Nephron (organoid): ENCODE measurements around the gene CFAP92.

ENCODE experiments used
- H3K27ac Mint-ChIP-seq, 3 experiments: 2 replicates each; pipeline ENCODE4 v1.8.0; 2020; ENCODE audit warnings: mixed read lengths in 3 of 3, mild to moderate bottlenecking in 2 of 3, moderate library complexity in 1 of 3
- H3K27me3 Mint-ChIP-seq: 2 replicates; pipeline ENCODE4 v1.8.0; 2021; ENCODE audit warnings: low read depth, mild to moderate bottlenecking, moderate library complexity, mixed read lengths
- H3K36me3 Mint-ChIP-seq: 2 replicates; pipeline ENCODE4 v1.8.0; 2020; ENCODE audit warnings: low read depth, mixed read lengths
- H3K4me1 Mint-ChIP-seq: 2 replicates; pipeline ENCODE4 v1.8.0; 2020; ENCODE audit warnings: mixed read lengths
- H3K4me3 Mint-ChIP-seq, 3 experiments: 2 replicates each; pipeline ENCODE4 v1.8.0; 2020; ENCODE audit warnings: mild to moderate bottlenecking in 3 of 3, mixed read lengths in 3 of 3, moderate library complexity in 2 of 3
- H3K9me3 Mint-ChIP-seq: 2 replicates; pipeline ENCODE4 v1.8.0; 2020; ENCODE audit warnings: mixed read lengths
- TF ChIP-seq, protein P1 (sequence below), 3 experiments: fragments of 200-600 bp; sonication (generic); IDR thresholded peaks; one replicate each; pipeline ENCODE4 v1.5.0; 2021; ENCODE audit warnings: antibody characterized with exemption in 3 of 3; ENCODE audit not compliant: unreplicated experiment in 3 of 3

The CFAP92 gene

GRCh38 chr3:128908951-128909350, 84.9 kb downstream of the CFAP92 start:
- Mint-ChIP-seq H3K9me3 (no peaks in the 10 kb centered on the region), H3K4me3 (no peak overlapping the region), H3K27ac (no peak overlapping the region), H3K36me3 (peaks cover 46% of the 10 kb centered on the region), H3K27me3 (no peaks in the 10 kb centered on the region), H3K4me1 (no peaks in the 10 kb centered on the region)
- TF ChIP-seq, protein P1, sequence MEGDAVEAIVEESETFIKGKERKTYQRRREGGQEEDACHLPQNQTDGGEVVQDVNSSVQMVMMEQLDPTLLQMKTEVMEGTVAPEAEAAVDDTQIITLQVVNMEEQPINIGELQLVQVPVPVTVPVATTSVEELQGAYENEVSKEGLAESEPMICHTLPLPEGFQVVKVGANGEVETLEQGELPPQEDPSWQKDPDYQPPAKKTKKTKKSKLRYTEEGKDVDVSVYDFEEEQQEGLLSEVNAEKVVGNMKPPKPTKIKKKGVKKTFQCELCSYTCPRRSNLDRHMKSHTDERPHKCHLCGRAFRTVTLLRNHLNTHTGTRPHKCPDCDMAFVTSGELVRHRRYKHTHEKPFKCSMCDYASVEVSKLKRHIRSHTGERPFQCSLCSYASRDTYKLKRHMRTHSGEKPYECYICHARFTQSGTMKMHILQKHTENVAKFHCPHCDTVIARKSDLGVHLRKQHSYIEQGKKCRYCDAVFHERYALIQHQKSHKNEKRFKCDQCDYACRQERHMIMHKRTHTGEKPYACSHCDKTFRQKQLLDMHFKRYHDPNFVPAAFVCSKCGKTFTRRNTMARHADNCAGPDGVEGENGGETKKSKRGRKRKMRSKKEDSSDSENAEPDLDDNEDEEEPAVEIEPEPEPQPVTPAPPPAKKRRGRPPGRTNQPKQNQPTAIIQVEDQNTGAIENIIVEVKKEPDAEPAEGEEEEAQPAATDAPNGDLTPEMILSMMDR (IDR thresholded peaks at IDR 0.05; ENCODE audit: unreplicated experiment in 3 of 3), result no peak

GRCh38 chr3:128907706-128908445, 86.0 kb downstream of the CFAP92 start:
- H3K4me1 Mint-ChIP-seq, result no peaks in the 10 kb centered on the region
- no peak overlapping the region for H3K27ac Mint-ChIP-seq
- H3K36me3 Mint-ChIP-seq, result peaks cover 42% of the 10 kb centered on the region
- TF ChIP-seq, protein P1 (IDR thresholded peaks at IDR 0.05; ENCODE audit: unreplicated experiment in 3 of 3), result no peak
- no peak overlapping the region for H3K4me3 Mint-ChIP-seq
- no peaks in the 10 kb centered on the region for H3K27me3 Mint-ChIP-seq
- H3K9me3 Mint-ChIP-seq, result no peaks in the 10 kb centered on the region

DNA sequence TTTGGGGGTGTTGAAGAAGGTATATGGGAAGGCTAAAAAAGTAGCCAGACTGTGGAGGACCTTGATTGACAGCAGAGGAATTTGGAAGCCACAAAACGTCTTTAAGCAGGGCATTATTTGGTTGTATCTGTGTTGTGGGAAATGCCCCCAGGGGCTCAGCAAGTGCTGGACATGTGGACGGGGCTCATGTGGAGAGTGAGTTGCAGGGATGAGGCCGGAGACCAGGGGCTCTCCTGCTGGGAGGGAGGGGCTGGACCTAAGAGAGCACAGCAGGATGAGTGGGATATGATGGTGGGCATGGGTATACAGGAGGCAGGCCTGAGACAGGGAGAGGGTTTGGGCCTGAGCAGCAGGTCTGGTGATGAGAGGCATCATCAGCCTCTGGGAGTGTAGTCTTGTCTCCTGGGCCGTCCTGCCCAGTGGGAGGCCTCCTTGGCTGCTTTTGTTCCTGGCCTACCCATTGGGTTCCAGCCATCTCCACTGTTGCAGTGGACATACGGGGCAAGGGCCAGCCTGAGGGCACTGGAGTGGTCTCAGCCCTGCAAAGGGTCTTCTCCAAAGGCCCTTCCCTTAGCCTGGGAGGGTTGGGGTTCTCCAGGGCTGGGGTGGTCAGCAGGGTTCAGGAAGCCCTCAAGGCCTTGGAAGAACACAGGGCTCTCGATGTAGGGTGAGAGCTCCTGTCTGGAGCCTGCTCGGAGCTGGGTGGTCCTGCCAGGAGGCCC, 86.9 kb downstream of the CFAP92 start:
- H3K36me3 Mint-ChIP-seq, result peaks cover 35% of the 10 kb centered on the region

GRCh38 chr3:128906031-128906803, 87.7 kb downstream of the CFAP92 start:
- no peak overlapping the region for H3K27ac Mint-ChIP-seq
- no peaks in the 10 kb centered on the region for H3K27me3 Mint-ChIP-seq
- TF ChIP-seq, protein P1 (IDR thresholded peaks at IDR 0.05; ENCODE audit: unreplicated experiment in 3 of 3), result no peak
- no peaks in the 10 kb centered on the region for H3K9me3 Mint-ChIP-seq
- peaks cover 40% of the 10 kb centered on the region for H3K36me3 Mint-ChIP-seq
- H3K4me1 Mint-ChIP-seq, result no peaks in the 10 kb centered on the region
- H3K4me3 Mint-ChIP-seq, result no peak overlapping the region

More for the DNA sequence above, 86.9 kb downstream of the CFAP92 start:
- Mint-ChIP-seq H3K4me3 (no peak overlapping the region), H3K4me1 (no peaks in the 10 kb centered on the region), H3K9me3 (no peaks in the 10 kb centered on the region), H3K27me3 (no peaks in the 10 kb centered on the region), H3K27ac (no peak overlapping the region)
- TF ChIP-seq, protein P1 (IDR thresholded peaks at IDR 0.05; ENCODE audit: unreplicated experiment in 3 of 3), result no peak

- TF ChIP-seq, protein P1 (IDR thresholded peaks at IDR 0.05; ENCODE audit: unreplicated experiment in 3 of 3), result no peak
- H3K27ac Mint-ChIP-seq, result no peak overlapping the region
- H3K4me3 Mint-ChIP-seq, result no peak overlapping the region
Observed at GRCh38 chr3:128903501-128903900, 90.4 kb downstream of the CFAP92 start.

More at GRCh38 chr3:128903501-128903900, 90.4 kb downstream of the CFAP92 start:
- Mint-ChIP-seq H3K4me1 (no peaks in the 10 kb centered on the region), H3K36me3 (peaks cover 64% of the 10 kb centered on the region), H3K27me3 (no peaks in the 10 kb centered on the region), H3K9me3 (no peaks in the 10 kb centered on the region)
